Measurements from ENCODE around the gene ONECUT3.

Gene ONECUT3

GRCh38 chr19:1742989-1743696, 10.2 kb upstream of the ONECUT3 start:
- DNase-seq: no peak

- DNase-seq: no peak
Observed at GRCh38 chr19:1744133-1744665, 9.1 kb upstream of the ONECUT3 start.

- DNase-seq: no peak
Observed at GRCh38 chr19:1744822-1745563, 8.3 kb upstream of the ONECUT3 start.

- no peak for DNase-seq
Observed at GRCh38 chr19:1745589-1746031, 7.7 kb upstream of the ONECUT3 start.

GRCh38 chr19:1746401-1747284, 6.7 kb upstream of the ONECUT3 start:
- no peak for DNase-seq

GRCh38 chr19:1747285-1748114, 5.8 kb upstream of the ONECUT3 start:
- DNase-seq: no peak

GRCh38 chr19:1748115-1748872, 5.0 kb upstream of the ONECUT3 start:
- DNase-seq: no peak

- DNase-seq: no peak
Observed at GRCh38 chr19:1748873-1749341, 4.4 kb upstream of the ONECUT3 start.

GRCh38 chr19:1749373-1750342, 3.6 kb upstream of the ONECUT3 start:
- no peak for DNase-seq

- no peak for DNase-seq
Observed at GRCh38 chr19:1750343-1751021, 2.8 kb upstream of the ONECUT3 start.

- DNase-seq: no peak
Observed at GRCh38 chr19:1751367-1752008, 1.8 kb upstream of the ONECUT3 start.

GRCh38 chr19:1752009-1752756, 1.1 kb upstream of the ONECUT3 start:
- no peak for DNase-seq

GRCh38 chr19:1754018-1754635, 821 bp downstream of the ONECUT3 start:
- no peak for DNase-seq

GRCh38 chr19:1754636-1755466, 1.5 kb downstream of the ONECUT3 start:
- DNase-seq: no peak

GRCh38 chr19:1755467-1756171, 2.3 kb downstream of the ONECUT3 start:
- DNase-seq: no peak

- no peak for DNase-seq
Observed at GRCh38 chr19:1756264-1756663, 3.0 kb downstream of the ONECUT3 start.

Data from cerebellar nuclear complex (tissue), 1 donor.